SJCRH30 (cell line): ENCODE measurements around the gene LRIG1. TPM values are rescaled to one million over a fixed set of nuclear protein-coding genes. Genes with fewer than 3 reads are reported as not detected.

Experiments
- DNase-seq, 2 experiments: peaks; one replicate each; pipeline ENCODE4 v3.0.0-alpha.2; 2015 to 2020
- H3K27ac ChIP-seq: fragments of 250-450 bp; sonication (Bioruptor Pico); 2 replicates; pipeline ENCODE4 v1.5.1; 2020; ENCODE audit warnings: mild to moderate bottlenecking, moderate library complexity
- H3K27me3 ChIP-seq: fragments of 250-450 bp; sonication (Bioruptor Pico); 2 replicates; pipeline ENCODE4 v1.5.1; 2020; ENCODE audit warnings: mild to moderate bottlenecking, moderate library complexity
- H3K36me3 ChIP-seq: fragments of 250-450 bp; sonication (Bioruptor Pico); 2 replicates; pipeline ENCODE4 v1.5.1; 2020; ENCODE audit warnings: mild to moderate bottlenecking, moderate library complexity
- H3K4me1 ChIP-seq: fragments of 250-450 bp; sonication (Bioruptor Pico); 2 replicates; pipeline ENCODE4 v1.5.1; 2020; ENCODE audit warnings: mild to moderate bottlenecking, moderate library complexity
- H3K4me3 ChIP-seq: fragments of 250-450 bp; sonication (Bioruptor Pico); 2 replicates; pipeline ENCODE4 v1.5.1; 2020; ENCODE audit warnings: mild to moderate bottlenecking, moderate library complexity
- H3K9me3 ChIP-seq: fragments of 250-450 bp; sonication (Bioruptor Pico); replicated peaks from 2 replicates; pipeline ENCODE4 v1.5.1; 2020; ENCODE audit warnings: mild to moderate bottlenecking, moderate library complexity
- total RNA-seq: library from RNA; depleted of rRNA; stranded (reverse); fragments of >200 nt; shearing (Covaris generic); gene quantifications from 2 replicates; pipeline ENCODE4 v1.2.3, GENCODE V29; 2014; rRNA removed

LRIG1 gene, protein sequence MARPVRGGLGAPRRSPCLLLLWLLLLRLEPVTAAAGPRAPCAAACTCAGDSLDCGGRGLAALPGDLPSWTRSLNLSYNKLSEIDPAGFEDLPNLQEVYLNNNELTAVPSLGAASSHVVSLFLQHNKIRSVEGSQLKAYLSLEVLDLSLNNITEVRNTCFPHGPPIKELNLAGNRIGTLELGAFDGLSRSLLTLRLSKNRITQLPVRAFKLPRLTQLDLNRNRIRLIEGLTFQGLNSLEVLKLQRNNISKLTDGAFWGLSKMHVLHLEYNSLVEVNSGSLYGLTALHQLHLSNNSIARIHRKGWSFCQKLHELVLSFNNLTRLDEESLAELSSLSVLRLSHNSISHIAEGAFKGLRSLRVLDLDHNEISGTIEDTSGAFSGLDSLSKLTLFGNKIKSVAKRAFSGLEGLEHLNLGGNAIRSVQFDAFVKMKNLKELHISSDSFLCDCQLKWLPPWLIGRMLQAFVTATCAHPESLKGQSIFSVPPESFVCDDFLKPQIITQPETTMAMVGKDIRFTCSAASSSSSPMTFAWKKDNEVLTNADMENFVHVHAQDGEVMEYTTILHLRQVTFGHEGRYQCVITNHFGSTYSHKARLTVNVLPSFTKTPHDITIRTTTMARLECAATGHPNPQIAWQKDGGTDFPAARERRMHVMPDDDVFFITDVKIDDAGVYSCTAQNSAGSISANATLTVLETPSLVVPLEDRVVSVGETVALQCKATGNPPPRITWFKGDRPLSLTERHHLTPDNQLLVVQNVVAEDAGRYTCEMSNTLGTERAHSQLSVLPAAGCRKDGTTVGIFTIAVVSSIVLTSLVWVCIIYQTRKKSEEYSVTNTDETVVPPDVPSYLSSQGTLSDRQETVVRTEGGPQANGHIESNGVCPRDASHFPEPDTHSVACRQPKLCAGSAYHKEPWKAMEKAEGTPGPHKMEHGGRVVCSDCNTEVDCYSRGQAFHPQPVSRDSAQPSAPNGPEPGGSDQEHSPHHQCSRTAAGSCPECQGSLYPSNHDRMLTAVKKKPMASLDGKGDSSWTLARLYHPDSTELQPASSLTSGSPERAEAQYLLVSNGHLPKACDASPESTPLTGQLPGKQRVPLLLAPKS
- 16.9 and 17.4 TPM in 2 replicates for total RNA-seq

GRCh38 chr3:66500576-66501482, at the start of gene LRIG1:
Gene LRIG1, minus strand, starts transcription at chr3:66501022. Its CDS starts 615 bp downstream, at chr3:66500407.
- Histone ChIP-seq H3K4me1 (peaks cover 14% of the 10 kb centered on the region; the same call in 1 of the 2 replicates), H3K27ac (peak within 1 kb of the TSS; percentile 50; the same call in 1 of the 2 replicates), H3K9me3 (no peaks in the 10 kb centered on the region), H3K27me3 (no peaks in the 10 kb centered on the region), H3K36me3 (no peaks in the 10 kb centered on the region), H3K4me3 (peak within 1 kb of the TSS; percentile 87)
- peak; percentile 95 to 97 for DNase-seq

DNA sequence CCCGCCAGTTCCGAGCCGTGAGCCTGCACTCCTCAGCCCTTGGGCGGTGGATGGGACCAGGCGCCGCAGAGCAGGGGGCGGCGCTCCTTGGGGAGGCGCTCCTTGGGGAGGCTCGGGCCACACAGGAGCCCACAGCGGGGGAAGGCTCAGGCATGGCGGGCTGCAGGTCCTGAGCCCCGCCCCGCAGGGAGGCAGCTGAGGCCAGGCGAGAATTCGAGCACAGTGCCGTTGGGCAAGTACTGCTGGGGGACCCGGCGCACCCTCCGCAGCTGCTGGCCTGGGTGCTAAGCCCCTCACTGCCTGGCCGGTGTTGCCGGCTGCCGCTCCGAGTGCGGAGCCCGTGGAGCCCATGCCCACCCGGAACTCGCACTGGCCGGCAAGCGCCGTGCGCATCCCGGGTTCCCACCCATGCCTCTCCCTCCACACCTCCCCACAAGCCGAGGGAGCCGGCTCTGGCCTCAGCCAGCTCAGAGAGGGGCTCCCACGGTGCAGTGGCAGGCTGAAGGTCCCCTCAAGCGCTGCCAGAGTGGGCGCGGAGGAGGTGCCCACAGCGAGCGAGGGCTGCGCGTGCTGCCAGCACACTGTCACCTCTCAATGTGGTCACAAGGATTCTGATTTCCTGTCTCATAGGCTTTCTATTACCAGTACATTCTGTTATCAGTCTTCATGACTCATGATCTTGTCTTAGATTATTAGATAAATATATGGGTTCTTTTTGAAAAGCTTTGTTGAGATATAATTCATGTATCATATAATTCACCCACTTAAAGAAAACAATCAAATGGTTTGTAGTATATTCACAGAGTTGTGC, 44.0 kb upstream of the LRIG1 start:
- H3K27me3 ChIP-seq: no peaks in the 10 kb centered on the region
- no peaks in the 10 kb centered on the region for H3K4me1 ChIP-seq
- no peak overlapping the region for H3K27ac ChIP-seq
- no peak overlapping the region for H3K4me3 ChIP-seq
- H3K9me3 ChIP-seq: no peaks in the 10 kb centered on the region
- no peak for DNase-seq
- no peaks in the 10 kb centered on the region for H3K36me3 ChIP-seq

DNA sequence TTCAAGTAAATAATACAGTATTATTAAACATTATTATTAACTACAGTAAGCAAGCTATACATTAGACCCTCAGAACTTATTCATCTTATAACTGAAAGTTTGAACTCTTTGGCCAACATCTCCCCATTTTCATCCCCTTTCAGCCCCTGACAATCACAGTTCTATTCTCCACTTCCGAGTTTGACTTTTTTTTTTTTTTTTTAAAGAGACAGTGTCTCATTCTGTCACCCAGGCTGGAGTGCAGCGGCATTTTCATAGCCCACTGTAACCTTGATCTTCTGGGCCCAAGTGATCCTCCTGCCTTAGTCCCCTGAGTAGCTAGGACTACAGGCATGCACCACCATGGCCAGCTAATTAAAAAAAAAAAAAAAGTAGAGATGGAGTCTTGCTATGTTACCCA, 41.3 kb upstream of the LRIG1 start:
- Histone ChIP-seq H3K9me3 (no peaks in the 10 kb centered on the region), H3K27me3 (no peaks in the 10 kb centered on the region), H3K36me3 (no peaks in the 10 kb centered on the region), H3K27ac (no peak overlapping the region), H3K4me3 (no peak overlapping the region), H3K4me1 (no peaks in the 10 kb centered on the region)
- no peak for DNase-seq

DNA sequence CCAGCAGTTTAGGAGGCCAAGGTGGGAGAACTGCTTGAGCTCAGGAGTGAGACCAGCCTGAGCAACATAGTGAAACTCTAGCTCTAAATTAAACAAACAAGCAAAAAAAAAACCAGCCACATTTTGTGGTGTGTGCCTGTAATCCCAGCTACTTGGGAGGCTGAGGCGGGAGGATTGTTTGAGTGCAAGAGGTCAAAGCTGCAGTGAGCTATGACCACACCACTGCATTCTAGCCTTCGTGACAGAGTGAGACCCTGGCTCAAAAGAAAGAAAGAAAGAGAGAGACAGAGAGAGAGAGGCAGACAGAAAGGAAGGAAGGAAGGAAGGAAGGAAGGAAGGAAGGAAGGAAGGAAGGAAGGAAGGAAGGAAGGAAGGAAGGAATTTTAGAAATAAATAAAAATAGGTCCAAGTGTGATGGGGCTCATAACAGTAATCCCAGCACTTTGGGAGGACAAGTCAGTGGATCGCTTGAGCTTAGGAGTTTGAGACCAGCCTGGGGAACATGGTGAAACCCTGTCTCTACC, 38.7 kb upstream of the LRIG1 start:
- peak; percentile 4 to 17 for DNase-seq
- no peaks in the 10 kb centered on the region for H3K36me3 ChIP-seq
- H3K27me3 ChIP-seq: no peaks in the 10 kb centered on the region
- no peak overlapping the region for H3K4me3 ChIP-seq
- H3K27ac ChIP-seq: no peak overlapping the region
- H3K9me3 ChIP-seq: no peaks in the 10 kb centered on the region
- H3K4me1 ChIP-seq: no peaks in the 10 kb centered on the region

GRCh38 chr3:66538390-66538789, 37.6 kb upstream of the LRIG1 start:
- Histone ChIP-seq H3K4me1 (no peaks in the 10 kb centered on the region), H3K36me3 (no peaks in the 10 kb centered on the region), H3K4me3 (no peak overlapping the region), H3K27ac (no peak overlapping the region), H3K27me3 (no peaks in the 10 kb centered on the region), H3K9me3 (no peaks in the 10 kb centered on the region)
- no peak for DNase-seq

- H3K36me3 ChIP-seq: no peaks in the 10 kb centered on the region
- no peak overlapping the region for H3K27ac ChIP-seq
- DNase-seq: no peak
- H3K27me3 ChIP-seq: no peaks in the 10 kb centered on the region
- H3K4me1 ChIP-seq: no peaks in the 10 kb centered on the region
- no peak overlapping the region for H3K4me3 ChIP-seq
- H3K9me3 ChIP-seq: no peaks in the 10 kb centered on the region
These were observed 36.9 kb upstream of the LRIG1 start for GRCh38 chr3:66537735-66538134.

DNA sequence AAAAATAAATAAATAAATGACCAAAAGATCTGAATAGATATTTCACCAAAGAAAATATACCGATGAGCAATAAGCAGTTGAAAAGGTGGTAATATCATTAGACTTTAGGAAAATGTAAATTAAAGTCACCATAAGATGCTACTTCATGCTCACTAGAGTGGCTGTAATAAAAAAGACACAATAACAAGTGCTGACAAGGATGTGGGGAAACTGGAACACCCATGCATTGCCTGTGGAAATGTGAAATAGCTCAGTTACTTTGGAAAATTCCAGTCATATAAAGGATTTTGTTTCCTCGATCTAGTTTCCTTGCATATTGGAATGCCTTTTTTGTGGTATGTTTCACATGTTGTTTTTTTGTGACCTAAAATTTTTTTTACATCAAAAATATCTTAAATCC, 36.0 kb upstream of the LRIG1 start:
- Histone ChIP-seq H3K27ac (no peak overlapping the region), H3K9me3 (no peaks in the 10 kb centered on the region), H3K36me3 (no peaks in the 10 kb centered on the region), H3K4me3 (no peak overlapping the region), H3K27me3 (no peaks in the 10 kb centered on the region), H3K4me1 (no peaks in the 10 kb centered on the region)
- DNase-seq: no peak

DNA sequence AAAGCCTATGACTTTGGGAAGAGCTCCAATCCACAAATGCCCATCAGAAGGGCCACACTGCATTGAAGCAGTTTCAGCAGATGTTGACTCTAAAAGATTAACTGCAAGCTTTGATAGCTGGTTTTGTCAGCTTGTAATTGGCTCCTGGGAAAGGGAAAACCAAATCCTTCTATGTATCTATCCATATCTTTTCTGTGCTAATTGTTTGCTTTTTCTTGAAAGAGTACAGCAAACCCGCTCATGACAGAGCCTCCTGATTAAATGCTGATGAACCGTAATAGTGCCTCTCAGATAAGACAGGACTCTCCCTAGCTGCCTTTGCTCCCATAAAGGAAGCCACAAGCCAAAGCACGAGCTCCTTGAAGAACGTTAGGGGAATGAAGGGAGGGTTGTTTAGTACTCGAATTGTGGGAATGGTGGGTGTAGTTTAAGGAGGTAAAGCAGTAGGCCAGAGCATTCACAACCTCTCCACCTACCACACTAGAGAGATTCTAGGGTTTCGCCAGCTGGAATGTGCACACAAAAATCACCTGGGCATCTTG, 33.6 kb upstream of the LRIG1 start:
- H3K27me3 ChIP-seq: no peaks in the 10 kb centered on the region
- no peak overlapping the region for H3K4me3 ChIP-seq
- H3K27ac ChIP-seq: no peak overlapping the region
- H3K9me3 ChIP-seq: no peaks in the 10 kb centered on the region
- no peaks in the 10 kb centered on the region for H3K4me1 ChIP-seq
- H3K36me3 ChIP-seq: no peaks in the 10 kb centered on the region
- DNase-seq: no peak

DNA sequence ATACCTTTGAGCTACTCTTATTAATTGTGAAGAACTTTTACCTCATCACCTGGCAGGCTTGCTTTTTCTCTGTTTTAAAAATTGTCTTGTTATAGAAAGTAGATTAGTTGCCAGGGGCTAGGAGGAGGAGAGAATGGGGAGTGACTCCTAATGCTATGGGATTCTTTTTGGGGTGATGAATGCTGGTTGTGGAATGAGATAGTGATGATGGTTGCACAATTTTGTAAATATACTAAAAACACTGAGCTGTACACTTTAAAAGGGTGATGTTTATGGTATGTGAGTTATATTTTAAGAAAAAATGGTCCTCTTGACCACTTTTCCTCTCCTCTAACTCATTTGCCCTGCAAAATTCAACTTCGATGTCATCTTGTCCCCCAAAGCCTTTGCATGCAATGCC, 31.8 kb upstream of the LRIG1 start:
- H3K27me3 ChIP-seq: no peaks in the 10 kb centered on the region
- H3K4me1 ChIP-seq: no peaks in the 10 kb centered on the region
- no peak overlapping the region for H3K4me3 ChIP-seq
- no peak for DNase-seq
- no peaks in the 10 kb centered on the region for H3K9me3 ChIP-seq
- H3K36me3 ChIP-seq: no peaks in the 10 kb centered on the region
- no peak overlapping the region for H3K27ac ChIP-seq

DNA sequence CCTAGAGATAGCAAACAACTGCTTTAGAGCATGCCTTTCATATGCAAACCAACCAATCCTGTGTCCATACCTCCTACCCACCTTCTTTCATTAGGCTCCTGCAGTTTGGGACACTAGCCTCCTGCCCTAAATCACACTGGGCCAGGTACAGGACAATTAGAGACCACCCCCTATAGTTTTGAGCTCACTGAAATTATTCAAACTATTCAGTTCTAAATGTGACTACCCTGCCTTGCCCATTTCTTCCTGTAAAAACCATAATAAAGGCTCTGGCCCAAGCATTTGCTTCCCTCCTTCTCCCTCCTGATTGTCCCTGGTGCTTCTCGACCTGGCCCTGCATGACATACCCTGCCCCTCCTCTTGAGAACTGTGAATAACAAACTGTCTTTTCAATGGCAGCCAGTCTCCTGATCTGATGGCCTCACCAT, 31.4 kb upstream of the LRIG1 start:
- no peaks in the 10 kb centered on the region for H3K27me3 ChIP-seq
- DNase-seq: no peak
- no peak overlapping the region for H3K27ac ChIP-seq
- H3K9me3 ChIP-seq: no peaks in the 10 kb centered on the region
- H3K4me3 ChIP-seq: no peak overlapping the region
- no peaks in the 10 kb centered on the region for H3K4me1 ChIP-seq
- no peaks in the 10 kb centered on the region for H3K36me3 ChIP-seq

DNA sequence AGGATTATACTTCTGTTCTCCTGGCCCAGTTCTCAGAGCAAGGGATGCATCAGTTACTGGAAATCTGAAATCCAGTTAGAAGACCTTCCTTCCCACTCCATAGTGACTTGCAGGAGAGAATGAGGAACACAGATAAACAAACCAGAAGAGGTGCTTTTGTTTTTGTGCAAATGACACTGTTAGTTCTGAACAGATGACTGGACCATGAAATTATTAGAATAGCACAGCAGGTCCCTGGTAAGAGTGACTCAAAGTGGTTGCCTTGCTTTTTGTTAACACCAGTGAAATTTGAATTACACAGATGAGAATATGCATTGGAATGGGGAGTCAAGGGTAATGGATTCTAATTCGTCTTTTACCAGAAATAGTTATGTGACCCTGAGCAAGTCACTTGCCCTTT, 30.4 kb upstream of the LRIG1 start:
- Histone ChIP-seq H3K36me3 (no peaks in the 10 kb centered on the region), H3K27ac (no peak overlapping the region), H3K27me3 (no peaks in the 10 kb centered on the region), H3K4me3 (no peak overlapping the region), H3K4me1 (no peaks in the 10 kb centered on the region), H3K9me3 (no peaks in the 10 kb centered on the region)
- DNase-seq: no peak

- Histone ChIP-seq H3K9me3 (no peaks in the 10 kb centered on the region), H3K36me3 (no peaks in the 10 kb centered on the region), H3K27ac (no peak overlapping the region), H3K27me3 (no peaks in the 10 kb centered on the region), H3K4me1 (no peaks in the 10 kb centered on the region), H3K4me3 (no peak overlapping the region)
- no peak for DNase-seq
These were observed 26.4 kb upstream of the LRIG1 start for GRCh38 chr3:66527246-66527645.

DNA sequence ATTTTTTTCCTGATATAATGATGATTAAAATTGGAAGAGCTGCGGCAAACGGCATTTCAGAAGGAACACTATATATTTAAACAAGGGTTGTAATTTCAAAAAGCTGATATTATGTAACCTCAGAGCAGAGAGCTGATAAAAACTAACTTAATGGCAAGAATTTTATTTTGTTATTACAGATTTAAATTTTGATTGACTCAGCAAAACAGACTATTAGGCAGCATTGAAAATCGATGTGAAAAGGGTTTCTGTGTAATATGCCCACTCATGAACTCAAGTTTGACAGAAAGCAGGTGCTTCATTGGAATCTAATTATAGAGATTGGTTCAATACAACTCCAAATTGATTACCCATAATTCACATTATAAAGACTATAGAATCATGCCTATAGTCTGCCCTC, 24.9 kb upstream of the LRIG1 start:
- no peak for DNase-seq
- Histone ChIP-seq H3K4me1 (no peaks in the 10 kb centered on the region), H3K27ac (no peak overlapping the region), H3K27me3 (no peaks in the 10 kb centered on the region), H3K9me3 (no peaks in the 10 kb centered on the region), H3K36me3 (no peaks in the 10 kb centered on the region), H3K4me3 (no peak overlapping the region)
